Activated naive CD8-positive, alpha-beta T cell (primary cell): ENCODE measurements around the gene EFNA2.

ENCODE experiments used
- H3K27ac Mint-ChIP-seq: one replicate; pipeline ENCODE4 v1.8.0; 2021; ENCODE audit warnings: mixed read lengths
- H3K27me3 Mint-ChIP-seq: one replicate; pipeline ENCODE4 v1.8.0; 2021; ENCODE audit warnings: mixed read lengths
- H3K36me3 Mint-ChIP-seq: one replicate; pipeline ENCODE4 v1.8.0; 2021; ENCODE audit warnings: mixed read lengths
- H3K4me1 Mint-ChIP-seq: one replicate; pipeline ENCODE4 v1.8.0; 2021; ENCODE audit warnings: low read depth, mixed read lengths
- H3K4me3 Mint-ChIP-seq: one replicate; pipeline ENCODE4 v1.8.0; 2021; ENCODE audit warnings: mild to moderate bottlenecking, mixed read lengths
- H3K9me3 Mint-ChIP-seq: one replicate; pipeline ENCODE4 v1.8.0; 2021; ENCODE audit warnings: low read depth, mixed read lengths

EFNA2 gene

GRCh38 chr19:1290196-1290702, 4.6 kb downstream of the EFNA2 start:
- peaks cover 4% of the 10 kb centered on the region for H3K27me3 Mint-ChIP-seq
- peaks cover 1% of the 10 kb centered on the region for H3K4me1 Mint-ChIP-seq
- H3K4me3 Mint-ChIP-seq = no peak overlapping the region
- H3K9me3 Mint-ChIP-seq = no peaks in the 10 kb centered on the region
- no peak overlapping the region for H3K27ac Mint-ChIP-seq
- H3K36me3 Mint-ChIP-seq = no peaks in the 10 kb centered on the region

GRCh38 chr19:1290703-1291651, 5.3 kb downstream of the EFNA2 start:
- Mint-ChIP-seq H3K27ac (no peak overlapping the region), H3K4me3 (no peak overlapping the region), H3K9me3 (no peaks in the 10 kb centered on the region), H3K36me3 (no peaks in the 10 kb centered on the region), H3K4me1 (peaks cover 1% of the 10 kb centered on the region), H3K27me3 (peaks cover 4% of the 10 kb centered on the region)

- peaks cover 1% of the 10 kb centered on the region for H3K4me1 Mint-ChIP-seq
- H3K9me3 Mint-ChIP-seq = no peaks in the 10 kb centered on the region
- no peaks in the 10 kb centered on the region for H3K36me3 Mint-ChIP-seq
- peaks cover 4% of the 10 kb centered on the region for H3K27me3 Mint-ChIP-seq
- no peak overlapping the region for H3K27ac Mint-ChIP-seq
- H3K4me3 Mint-ChIP-seq = no peak overlapping the region
These were observed 6.2 kb downstream of the EFNA2 start for GRCh38 chr19:1291761-1292418.

DNA sequence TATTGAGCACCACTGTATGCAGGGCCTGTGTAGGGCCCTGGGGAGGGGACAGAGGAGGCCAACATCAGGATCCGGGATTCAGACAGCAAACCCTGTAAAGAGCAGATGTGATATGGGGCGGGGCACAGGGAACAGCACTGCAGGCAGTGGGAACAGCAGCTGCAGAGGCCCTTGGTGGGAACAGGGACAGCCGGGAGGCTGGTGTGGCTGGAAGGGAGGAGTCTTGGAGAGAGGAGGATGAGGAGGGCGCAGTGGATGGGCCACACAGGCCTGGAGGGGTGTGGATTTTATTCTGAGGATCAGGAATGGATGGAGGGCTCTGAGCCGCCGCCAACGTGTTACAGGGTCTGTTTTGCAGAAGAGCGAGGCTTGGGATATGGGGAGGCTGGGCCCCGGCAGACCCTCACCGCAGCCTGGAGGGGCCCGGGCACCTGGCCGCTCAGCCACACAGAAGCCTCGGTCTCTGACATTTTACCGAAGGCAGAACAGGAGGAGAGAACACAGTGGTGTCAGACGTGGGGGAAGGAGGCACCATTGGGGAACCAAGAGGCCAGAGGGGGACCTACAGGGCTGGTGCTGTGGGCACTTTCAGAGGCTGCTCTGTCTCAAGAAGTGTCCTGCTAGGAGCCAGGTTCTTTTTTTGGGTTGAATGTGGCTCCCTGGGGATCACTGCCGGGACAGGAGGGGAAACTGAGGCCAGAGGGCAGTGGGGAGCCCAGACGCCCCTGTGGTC, 6.9 kb downstream of the EFNA2 start:
- Mint-ChIP-seq H3K9me3 (no peaks in the 10 kb centered on the region), H3K27me3 (peaks cover 4% of the 10 kb centered on the region), H3K4me1 (peaks cover 1% of the 10 kb centered on the region), H3K4me3 (no peak overlapping the region), H3K27ac (no peak overlapping the region), H3K36me3 (no peaks in the 10 kb centered on the region)

DNA sequence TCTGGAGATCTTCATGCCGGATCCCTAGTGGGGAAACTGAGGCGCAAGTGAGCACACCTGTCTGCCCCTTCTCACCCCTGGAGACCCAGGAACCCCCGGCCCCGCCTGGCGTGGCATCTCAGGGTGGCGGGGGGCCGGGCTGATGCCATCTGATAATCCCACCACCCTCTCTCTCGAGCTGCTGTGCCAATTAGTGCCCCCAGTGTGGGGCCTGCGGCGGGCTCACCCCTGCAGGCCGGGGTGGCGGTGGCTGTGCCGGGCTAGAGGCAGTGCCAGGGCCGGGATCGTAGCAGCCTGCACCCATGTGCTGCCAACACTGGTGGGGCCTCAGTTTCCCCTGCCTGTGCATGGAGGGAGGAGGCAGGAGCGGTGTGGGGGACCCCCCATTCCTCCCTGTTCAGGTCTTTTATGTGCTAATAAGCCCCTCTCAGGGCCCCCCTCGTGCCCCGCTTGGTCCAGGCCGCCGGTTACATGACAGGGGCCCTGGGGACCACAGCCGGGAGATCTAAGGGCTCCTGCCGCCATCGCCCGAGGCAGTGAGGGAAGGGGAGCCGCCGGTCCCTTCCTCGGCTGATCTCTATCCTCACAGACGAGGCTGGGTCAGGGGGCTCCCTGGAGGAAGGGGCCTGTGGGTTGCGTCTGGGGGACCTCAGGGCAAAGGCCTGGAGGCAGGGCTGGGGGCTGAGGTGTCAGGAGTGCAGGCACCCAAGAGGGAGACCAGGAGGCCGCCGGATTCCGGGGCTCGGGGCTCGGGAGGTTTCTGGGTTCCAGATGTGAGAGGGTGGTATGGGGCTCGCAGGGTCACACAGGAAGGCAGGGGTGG, 8.3 kb downstream of the EFNA2 start:
- peaks cover 2% of the 10 kb centered on the region for H3K27me3 Mint-ChIP-seq
- H3K27ac Mint-ChIP-seq = no peak overlapping the region
- H3K36me3 Mint-ChIP-seq = no peaks in the 10 kb centered on the region
- peaks cover 1% of the 10 kb centered on the region for H3K4me1 Mint-ChIP-seq
- H3K9me3 Mint-ChIP-seq = no peaks in the 10 kb centered on the region
- H3K4me3 Mint-ChIP-seq = no peak overlapping the region

- Mint-ChIP-seq H3K4me1 (peaks cover 1% of the 10 kb centered on the region), H3K9me3 (no peaks in the 10 kb centered on the region), H3K27me3 (no peaks in the 10 kb centered on the region), H3K4me3 (no peak overlapping the region), H3K27ac (no peak overlapping the region), H3K36me3 (no peaks in the 10 kb centered on the region)
These were observed 9.0 kb downstream of the EFNA2 start for GRCh38 chr19:1294688-1295087.

GRCh38 chr19:1295169-1296012, 9.7 kb downstream of the EFNA2 start:
- H3K4me1 Mint-ChIP-seq = peaks cover 1% of the 10 kb centered on the region
- H3K9me3 Mint-ChIP-seq = no peaks in the 10 kb centered on the region
- no peaks in the 10 kb centered on the region for H3K36me3 Mint-ChIP-seq
- no peak overlapping the region for H3K4me3 Mint-ChIP-seq
- no peaks in the 10 kb centered on the region for H3K27me3 Mint-ChIP-seq
- no peak overlapping the region for H3K27ac Mint-ChIP-seq

GRCh38 chr19:1296078-1296477, 10.4 kb downstream of the EFNA2 start:
- Mint-ChIP-seq H3K27me3 (no peaks in the 10 kb centered on the region), H3K27ac (no peak overlapping the region), H3K36me3 (no peaks in the 10 kb centered on the region), H3K4me1 (peaks cover 1% of the 10 kb centered on the region), H3K9me3 (no peaks in the 10 kb centered on the region), H3K4me3 (no peak overlapping the region)

DNA sequence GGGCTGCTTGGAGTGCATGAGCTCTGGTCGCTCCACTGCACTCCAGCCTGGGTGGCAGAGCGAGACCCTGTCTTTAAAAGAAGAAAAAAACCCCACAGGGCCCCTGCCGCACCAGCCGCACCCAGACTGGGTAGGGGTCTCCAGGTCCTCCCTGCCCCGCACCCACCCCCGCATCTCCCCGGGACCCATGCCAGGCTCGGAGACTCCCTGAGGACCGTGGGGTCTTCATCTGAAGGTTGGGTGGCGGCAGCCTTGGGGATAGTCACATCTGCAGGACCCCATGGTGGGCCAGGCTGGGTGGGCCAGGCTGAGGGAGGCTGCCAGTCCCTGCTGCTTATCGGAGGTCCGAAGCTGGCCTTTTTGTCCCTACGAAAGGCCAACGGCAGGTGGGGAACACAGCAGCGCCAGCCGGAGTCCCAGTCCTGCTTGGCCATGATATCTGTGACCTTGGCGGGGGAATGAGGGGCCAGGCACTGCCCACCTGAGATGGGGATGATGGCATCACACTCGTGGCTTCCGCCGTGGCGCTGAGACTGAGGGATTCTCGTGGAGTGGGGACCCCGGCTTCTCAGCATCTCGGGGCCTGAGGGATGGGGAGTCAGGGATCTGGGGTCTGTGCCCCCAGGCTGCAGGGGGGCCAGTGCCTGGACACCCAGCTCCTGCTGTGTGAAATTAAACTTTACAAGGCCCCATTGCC, 11.1 kb downstream of the EFNA2 start:
- Mint-ChIP-seq H3K9me3 (no peaks in the 10 kb centered on the region), H3K4me3 (no peak overlapping the region), H3K27me3 (no peaks in the 10 kb centered on the region), H3K27ac (no peak overlapping the region), H3K4me1 (peaks cover 1% of the 10 kb centered on the region), H3K36me3 (no peaks in the 10 kb centered on the region)

DNA sequence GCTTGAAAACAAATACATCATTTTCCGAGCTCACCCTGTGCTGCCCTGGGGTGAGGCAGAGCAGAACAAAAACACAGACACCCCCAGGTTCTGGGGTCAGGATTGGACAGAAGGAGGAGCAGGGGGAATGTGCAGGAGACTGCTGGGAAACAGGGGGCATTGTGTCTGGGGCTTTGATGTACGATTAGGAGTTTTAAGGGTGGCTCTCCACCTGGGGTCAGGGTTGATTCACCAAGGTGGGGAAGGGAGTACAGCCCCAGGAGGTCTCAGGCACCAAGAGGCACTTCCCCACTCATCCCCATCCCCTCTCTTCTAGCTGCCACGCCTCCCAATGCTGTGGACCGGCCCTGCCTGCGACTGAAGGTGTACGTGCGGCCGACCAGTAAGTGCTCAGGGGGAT, 12.6 kb downstream of the EFNA2 start:
- H3K9me3 Mint-ChIP-seq = no peaks in the 10 kb centered on the region
- H3K4me1 Mint-ChIP-seq = peaks cover 1% of the 10 kb centered on the region
- H3K4me3 Mint-ChIP-seq = no peak overlapping the region
- H3K27me3 Mint-ChIP-seq = no peaks in the 10 kb centered on the region
- no peaks in the 10 kb centered on the region for H3K36me3 Mint-ChIP-seq
- H3K27ac Mint-ChIP-seq = no peak overlapping the region

GRCh38 chr19:1299801-1300200, 14.1 kb downstream of the EFNA2 start:
- H3K27ac Mint-ChIP-seq = no peak overlapping the region
- no peak overlapping the region for H3K4me3 Mint-ChIP-seq

GRCh38 chr19:1300744-1301490, 15.2 kb downstream of the EFNA2 start:
- Mint-ChIP-seq H3K9me3 (no peaks in the 10 kb centered on the region), H3K27me3 (no peaks in the 10 kb centered on the region), H3K4me1 (no peaks in the 10 kb centered on the region), H3K27ac (no peak overlapping the region), H3K4me3 (no peak overlapping the region), H3K36me3 (no peaks in the 10 kb centered on the region)

More at GRCh38 chr19:1299801-1300200, 14.1 kb downstream of the EFNA2 start:
- no peaks in the 10 kb centered on the region for H3K36me3 Mint-ChIP-seq
- H3K9me3 Mint-ChIP-seq = no peaks in the 10 kb centered on the region
- no peaks in the 10 kb centered on the region for H3K27me3 Mint-ChIP-seq
- peaks cover 1% of the 10 kb centered on the region for H3K4me1 Mint-ChIP-seq
